Thymus (tissue), 11 donors: ENCODE data around the gene LCAT. TPM values are rescaled to one million over a fixed set of nuclear protein-coding genes. Genes with fewer than 3 reads are reported as not detected.
"Not testable (repeated sequence)": the region's sequence is repeated elsewhere in the genome, so short reads cannot be mapped to it uniquely, and the experiment has no call there.

ENCODE experiments used
- DNase-seq, 9 donors: peaks; one replicate each; pipeline ENCODE4 v3.0.0-alpha.2; 2013; ENCODE audit warnings: low spot score in 9 of 9, low read depth in 6 of 9, missing footprints in 1 of 9
- H3K27ac ChIP-seq, 2 donors: one replicate each; pipeline ENCODE4 v1.5.1; 2013; ENCODE audit warnings: control low read depth in 1 of 2, low read depth in 1 of 2, low read length in 1 of 2, mild to moderate bottlenecking in 1 of 2, moderate library complexity in 1 of 2
- H3K27me3 ChIP-seq, 2 donors: one replicate each; pipeline ENCODE4 v1.5.1; 2013; ENCODE audit warnings: low read length in 1 of 2; ENCODE audit not compliant: control insufficient read depth in 2 of 2, insufficient read depth in 1 of 2
- H3K36me3 ChIP-seq, 2 donors: one replicate each; pipeline ENCODE4 v1.5.1; 2013; ENCODE audit warnings: low read length in 1 of 2, mild to moderate bottlenecking in 1 of 2, moderate library complexity in 1 of 2; ENCODE audit not compliant: control insufficient read depth in 2 of 2, insufficient read depth in 2 of 2
- H3K4me1 ChIP-seq, 2 donors: one replicate each; pipeline ENCODE4 v1.5.1; 2013; ENCODE audit warnings: low read length in 2 of 2; ENCODE audit not compliant: control insufficient read depth in 2 of 2, insufficient read depth in 2 of 2
- H3K4me3 ChIP-seq, 2 donors: one replicate each; pipeline ENCODE4 v1.5.1; 2013; ENCODE audit warnings: low read length in 2 of 2, control low read depth in 1 of 2, mild to moderate bottlenecking in 1 of 2
- H3K9me3 ChIP-seq, 2 donors: one replicate each; pipeline ENCODE4 v1.5.1; 2013; ENCODE audit warnings: low read length in 1 of 2, mild to moderate bottlenecking in 1 of 2; ENCODE audit not compliant: control insufficient read depth in 2 of 2, insufficient read depth in 1 of 2
- WGBS: extraction: QIAGEN DNeasy Blood & Tissue Kit; methylation state at CpG from one replicate; pipeline ENCODE4 v1.1.7; 2013; 5-methylcytosine and 5-hydroxymethylcytosine counted together
- polyA plus RNA-seq: library from polyadenylated mRNA; stranded (reverse); fragments of 200-250 nt; gene quantifications from one replicate; pipeline ENCODE4 v1.2.3, GENCODE V29; 2013
- total RNA-seq: library from RNA; stranded (reverse); fragments of 120-200 nt; gene quantifications from one replicate; pipeline ENCODE4 v1.2.4, GENCODE V29; 2013
- donor health status: healthy.

The LCAT gene
- total and polyA plus RNA-seq, 2 donors: 4.4 to 51.9 TPM

- Histone ChIP-seq H3K4me3 (no peak overlapping the region), H3K36me3 (peaks cover 37 to 45% of the 10 kb centered on the region in 2 donors), H3K9me3 (no peaks in the 10 kb centered on the region), H3K4me1 (no peaks in the 10 kb centered on the region), H3K27ac (no peak overlapping the region), H3K27me3 (no peaks in the 10 kb centered on the region)
- 97% methylated on average over 8 of the region's 8 CpGs for WGBS
- no peak for DNase-seq
Measured at GRCh38 chr16:67922740-67923139, 21.2 kb downstream of the LCAT start.

GRCh38 chr16:67922221-67922620, 21.7 kb downstream of the LCAT start:
- DNase-seq: no peak
- Histone ChIP-seq H3K4me1 (no peaks in the 10 kb centered on the region), H3K36me3 (peaks cover 32 to 45% of the 10 kb centered on the region in 2 donors), H3K27ac (no peak overlapping the region), H3K27me3 (no peaks in the 10 kb centered on the region), H3K9me3 (no peaks in the 10 kb centered on the region), H3K4me3 (no peak overlapping the region)
- WGBS: 93% methylated on average over 5 of the region's 5 CpGs

DNA sequence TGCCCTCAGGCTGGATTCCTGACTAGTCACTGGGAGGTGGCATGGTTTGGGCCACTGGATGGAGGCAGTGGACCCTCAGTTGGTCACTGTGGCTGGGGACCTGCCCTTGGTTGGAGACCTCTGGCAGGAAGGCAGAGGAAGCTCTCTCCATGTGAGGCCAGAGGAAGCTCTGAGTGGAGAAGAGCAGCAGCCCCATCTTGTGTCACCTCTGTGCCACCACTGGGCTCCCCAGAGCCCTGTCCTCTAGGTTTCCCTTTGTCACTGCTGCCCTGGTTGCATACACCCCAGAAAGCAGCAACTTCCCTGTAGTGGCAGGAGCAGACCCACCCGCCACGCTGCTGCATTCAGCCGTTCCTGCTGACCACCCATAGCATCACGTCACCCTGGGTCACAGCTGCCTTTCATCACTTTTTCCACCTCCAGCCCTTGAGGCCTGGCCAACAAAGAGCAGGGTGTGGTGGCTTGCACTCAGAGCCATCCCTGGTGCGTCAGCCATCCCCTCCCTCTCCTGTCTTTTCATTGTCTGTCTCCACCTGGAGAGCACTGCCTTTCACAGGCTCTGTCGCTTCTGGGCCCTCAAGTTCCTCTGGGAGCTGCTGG, 24.2 kb downstream of the LCAT start:
- Histone ChIP-seq H3K4me3 (no peak overlapping the region), H3K4me1 (peaks cover 0 to 2% of the 10 kb centered on the region in 2 donors)

GRCh38 chr16:67917852-67918236, 26.1 kb downstream of the LCAT start:
- H3K4me3 ChIP-seq: no peak overlapping the region
- no peak for DNase-seq
- peaks cover 0 to 2% of the 10 kb centered on the region in 2 donors for H3K4me1 ChIP-seq
- H3K27me3 ChIP-seq: no peaks in the 10 kb centered on the region
- H3K9me3 ChIP-seq: no peaks in the 10 kb centered on the region
- peaks cover 28 to 52% of the 10 kb centered on the region in 2 donors for H3K36me3 ChIP-seq
- WGBS: 95% methylated on average over 4 of the region's 4 CpGs
- H3K27ac ChIP-seq: peak overlapping the region in 1 of 2 donors; percentile 66

More for the DNA sequence above, 24.2 kb downstream of the LCAT start:
- H3K9me3 ChIP-seq: no peaks in the 10 kb centered on the region
- H3K27me3 ChIP-seq: no peaks in the 10 kb centered on the region
- 95% methylated on average over 6 of the region's 6 CpGs for WGBS
- no peak overlapping the region for H3K27ac ChIP-seq
- DNase-seq: no peak
- peaks cover 36 to 58% of the 10 kb centered on the region in 2 donors for H3K36me3 ChIP-seq

DNA sequence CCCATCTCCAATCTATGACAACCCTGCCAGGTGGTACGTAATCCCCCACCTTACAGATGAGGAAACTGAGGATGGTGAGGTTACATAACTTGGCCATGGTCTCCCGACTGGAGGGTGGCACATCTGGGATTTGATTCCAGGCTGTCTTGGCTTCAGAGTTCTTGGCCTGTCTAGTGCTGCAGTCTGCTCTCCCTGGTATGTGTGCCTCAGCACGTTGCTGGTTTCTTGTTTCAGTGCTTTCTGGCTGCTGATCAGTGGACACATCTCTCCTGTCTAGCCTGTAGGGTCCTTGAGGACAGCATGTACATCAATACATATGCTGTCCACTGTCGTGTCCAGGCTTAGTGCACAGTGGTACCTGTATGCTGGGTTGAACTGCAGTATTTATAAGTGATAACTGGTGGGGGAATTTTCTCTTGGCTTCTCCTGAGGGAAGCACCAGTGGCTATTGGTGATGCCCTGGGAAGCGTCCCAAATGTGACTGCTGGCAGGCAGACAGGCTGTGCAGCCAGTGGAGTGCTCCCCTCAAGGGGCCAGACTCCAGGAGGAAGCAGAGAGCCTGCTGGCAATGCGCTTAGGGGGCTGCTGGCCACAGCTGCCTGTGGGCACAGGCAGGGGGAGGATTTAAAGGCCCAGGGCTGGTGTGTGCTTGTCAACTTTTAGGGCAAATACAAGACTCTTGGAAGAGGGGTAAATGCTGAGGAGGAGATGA, 26.6 kb downstream of the LCAT start:
- WGBS: 94% methylated on average over 6 of the region's 6 CpGs
- no peaks in the 10 kb centered on the region for H3K9me3 ChIP-seq
- no peak overlapping the region for H3K4me3 ChIP-seq
- H3K27ac ChIP-seq: peak overlapping the region in 1 of 2 donors; percentile 66
- H3K36me3 ChIP-seq: peaks cover 23 to 50% of the 10 kb centered on the region in 2 donors
- H3K27me3 ChIP-seq: no peaks in the 10 kb centered on the region
- H3K4me1 ChIP-seq: peaks cover 0 to 2% of the 10 kb centered on the region in 2 donors
- no peak for DNase-seq

- DNase-seq: no peak
- Histone ChIP-seq H3K27ac (no peak overlapping the region), H3K27me3 (no peaks in the 10 kb centered on the region), H3K36me3 (peaks cover 25 to 61% of the 10 kb centered on the region in 2 donors), H3K4me1 (peaks cover under 1 to 2% of the 10 kb centered on the region in 2 donors), H3K4me3 (no peak overlapping the region), H3K9me3 (no peaks in the 10 kb centered on the region)
- WGBS: 96% methylated on average over 7 of the region's 7 CpGs
Measured at GRCh38 chr16:67915831-67916723, 27.8 kb downstream of the LCAT start.

DNA sequence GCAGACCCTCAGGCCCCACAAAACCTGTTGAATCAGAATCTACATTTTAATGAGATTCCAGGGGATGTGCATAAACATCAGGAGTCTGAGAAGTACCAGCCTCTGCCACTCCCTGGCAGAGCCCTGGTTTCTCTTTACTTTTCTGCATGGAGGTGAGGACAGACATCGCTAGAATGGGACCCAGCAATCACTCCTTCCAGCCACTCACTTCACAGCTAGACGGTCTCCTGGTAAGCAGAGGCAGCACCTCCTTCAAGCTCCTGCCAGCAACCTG, 28.5 kb downstream of the LCAT start:
- peaks cover 27 to 61% of the 10 kb centered on the region in 2 donors for H3K36me3 ChIP-seq
- not testable (repeated sequence) for H3K27ac ChIP-seq, DNase-seq, H3K4me3 ChIP-seq, H3K4me1 ChIP-seq, H3K27me3 ChIP-seq, H3K9me3 ChIP-seq
- WGBS: 97% methylated on average over 2 of the region's 2 CpGs

- WGBS: 96% methylated on average over 7 of the region's 7 CpGs
- peaks cover 27 to 57% of the 10 kb centered on the region in 2 donors for H3K36me3 ChIP-seq
- no peak overlapping the region for H3K27ac ChIP-seq
- no peak overlapping the region for H3K4me3 ChIP-seq
- DNase-seq: no peak
- peaks cover 2 to 12% of the 10 kb centered on the region in 2 donors for H3K4me1 ChIP-seq
- no peaks in the 10 kb centered on the region for H3K27me3 ChIP-seq
- no peaks in the 10 kb centered on the region for H3K9me3 ChIP-seq
Measured at GRCh38 chr16:67914758-67915495, 29.0 kb downstream of the LCAT start.
